Parathyroid adenoma (tissue), 2 donors: ENCODE data around the gene SERPINA3.

Experiments
- H2AFZ ChIP-seq: fragments of 300-600 bp; sonication (generic); one replicate; pipeline ENCODE4 v1.7.0; 2017; ENCODE audit warnings: antibody characterized with exemption, mild to moderate bottlenecking
- H3K27ac ChIP-seq: fragments of 300-600 bp; sonication (generic); one replicate; pipeline ENCODE4 v1.7.0; 2017
- H3K27me3 ChIP-seq: fragments of 300-600 bp; sonication (generic); one replicate; pipeline ENCODE4 v1.7.0; 2017; ENCODE audit warnings: low read length; ENCODE audit not compliant: control insufficient read depth, insufficient read depth
- H3K36me3 ChIP-seq: fragments of 300-600 bp; sonication (generic); one replicate; pipeline ENCODE4 v1.7.0; 2017; ENCODE audit warnings: low read length; ENCODE audit not compliant: control insufficient read depth, insufficient read depth
- H3K4me1 ChIP-seq: fragments of 300-600 bp; sonication (generic); one replicate; pipeline ENCODE4 v1.7.0; 2017; ENCODE audit warnings: control low read depth
- H3K4me2 ChIP-seq: fragments of 300-600 bp; sonication (generic); one replicate; pipeline ENCODE4 v1.7.0; 2017; ENCODE audit warnings: low read length
- H3K4me3 ChIP-seq: fragments of 300-600 bp; sonication (generic); one replicate; pipeline ENCODE4 v1.7.0; 2017; ENCODE audit warnings: low read depth, low read length
- H3K79me2 ChIP-seq: fragments of 300-600 bp; sonication (generic); one replicate; pipeline ENCODE4 v1.7.0; 2017; ENCODE audit warnings: control low read depth
- H3K9ac ChIP-seq: fragments of 300-600 bp; sonication (generic); one replicate; pipeline ENCODE4 v1.7.0; 2017; ENCODE audit warnings: mild to moderate bottlenecking
- H3K9me3 ChIP-seq: fragments of 300-600 bp; sonication (generic); one replicate; pipeline ENCODE4 v1.7.0; 2017; ENCODE audit warnings: low read length; ENCODE audit not compliant: control insufficient read depth
- CTCF ChIP-seq: fragments of 300-600 bp; sonication (generic); IDR thresholded peaks from one replicate; pipeline ENCODE4 v1.7.0; 2017; ENCODE audit warnings: antibody characterized with exemption, mild to moderate bottlenecking
- donor health status: primary hyperparathyroidism.

The SERPINA3 gene

GRCh38 chr14:94569381-94570001, 42.7 kb upstream of the SERPINA3 start:
- no peak overlapping the region for H3K4me3 ChIP-seq
- no peaks in the 10 kb centered on the region for H3K27me3 ChIP-seq
- no peak overlapping the region for H3K4me2 ChIP-seq
- H3K4me1 ChIP-seq = no peaks in the 10 kb centered on the region
- no peaks in the 10 kb centered on the region for H3K36me3 ChIP-seq
- no peak overlapping the region for H3K9ac ChIP-seq
- H3K27ac ChIP-seq = no peak overlapping the region
- H2AFZ ChIP-seq = no peak overlapping the region
- no peaks in the 10 kb centered on the region for H3K79me2 ChIP-seq
- TF ChIP-seq CTCF = no peak
- no peaks in the 10 kb centered on the region for H3K9me3 ChIP-seq

- H2AFZ ChIP-seq = no peak overlapping the region
- no peaks in the 10 kb centered on the region for H3K9me3 ChIP-seq
- H3K36me3 ChIP-seq = no peaks in the 10 kb centered on the region
- H3K27ac ChIP-seq = no peak overlapping the region
- H3K4me1 ChIP-seq = no peaks in the 10 kb centered on the region
- no peak for TF ChIP-seq CTCF
- H3K9ac ChIP-seq = no peak overlapping the region
- no peak overlapping the region for H3K4me2 ChIP-seq
- no peaks in the 10 kb centered on the region for H3K79me2 ChIP-seq
- H3K27me3 ChIP-seq = no peaks in the 10 kb centered on the region
- no peak overlapping the region for H3K4me3 ChIP-seq
Measured at GRCh38 chr14:94570002-94570400, 42.2 kb upstream of the SERPINA3 start.

GRCh38 chr14:94570440-94570839, 41.8 kb upstream of the SERPINA3 start:
- Histone ChIP-seq H3K9ac (no peak overlapping the region), H2AFZ (no peak overlapping the region), H3K27ac (no peak overlapping the region), H3K36me3 (no peaks in the 10 kb centered on the region), H3K4me2 (no peak overlapping the region), H3K79me2 (no peaks in the 10 kb centered on the region), H3K9me3 (no peaks in the 10 kb centered on the region), H3K4me1 (no peaks in the 10 kb centered on the region), H3K4me3 (no peak overlapping the region), H3K27me3 (no peaks in the 10 kb centered on the region)
- TF ChIP-seq CTCF = no peak

- no peak overlapping the region for H3K4me3 ChIP-seq
- no peaks in the 10 kb centered on the region for H3K27me3 ChIP-seq
- no peak overlapping the region for H3K27ac ChIP-seq
- no peaks in the 10 kb centered on the region for H3K9me3 ChIP-seq
- no peaks in the 10 kb centered on the region for H3K36me3 ChIP-seq
- no peak overlapping the region for H2AFZ ChIP-seq
- H3K4me1 ChIP-seq = no peaks in the 10 kb centered on the region
- no peak overlapping the region for H3K4me2 ChIP-seq
- no peak overlapping the region for H3K9ac ChIP-seq
- TF ChIP-seq CTCF = no peak
- no peaks in the 10 kb centered on the region for H3K79me2 ChIP-seq
Measured at GRCh38 chr14:94571395-94571794, 40.8 kb upstream of the SERPINA3 start.

GRCh38 chr14:94571950-94572349, 40.2 kb upstream of the SERPINA3 start:
- Histone ChIP-seq H3K27ac (no peak overlapping the region), H3K9me3 (no peaks in the 10 kb centered on the region), H2AFZ (no peak overlapping the region), H3K27me3 (no peaks in the 10 kb centered on the region), H3K4me1 (no peaks in the 10 kb centered on the region), H3K4me2 (no peak overlapping the region), H3K4me3 (no peak overlapping the region), H3K79me2 (no peaks in the 10 kb centered on the region), H3K36me3 (no peaks in the 10 kb centered on the region), H3K9ac (no peak overlapping the region)
- TF ChIP-seq CTCF = no peak
